ENCODE measurements around the gene PRDM16. TPM values are rescaled to one million over a fixed set of nuclear protein-coding genes. Genes with fewer than 3 reads are reported as not detected.

Gene PRDM16
- total and polyA plus RNA-seq, 2 experiments from 2014 or later = 0.14 to 0.16 TPM

GRCh38 chr1:3366126-3367051 is 297.4 kb downstream of the PRDM16 start:
- Mint-ChIP-seq H3K36me3 (ENCODE audit: low read depth) (no peaks in the 10 kb centered on the region), H3K4me1 (peaks cover 20% of the 10 kb centered on the region), H3K27ac (no peak overlapping the region), H3K4me3 (no peak overlapping the region), H3K27me3 (ENCODE audit: insufficient read depth, low read depth, poor library complexity) (peaks cover 2% of the 10 kb centered on the region), H3K9me3 (no peaks in the 10 kb centered on the region; the same call in 2 of the 3 replicates)
- Histone ChIP-seq H3K27ac (ENCODE audit: low read depth) (no peak overlapping the region), H3K36me3 (ENCODE audit: insufficient read depth) (no peaks in the 10 kb centered on the region), H3K4me2 (no peak overlapping the region), H3K4me1 (ENCODE audit: insufficient read depth) (peaks cover 4% of the 10 kb centered on the region; the same call in 1 of the 2 replicates), H4K20me1 (replicated peaks; ENCODE audit: insufficient read depth) (no peaks in the 10 kb centered on the region), H3F3A (replicated peaks; ENCODE audit: low read depth) (no peaks in the 10 kb centered on the region), H3K9me2 (ENCODE audit: insufficient read depth) (no peaks in the 10 kb centered on the region), H3K4me3 (no peak overlapping the region), H2AFZ (no peak overlapping the region), H3K27me3 (ENCODE audit: insufficient read depth) (no peaks in the 10 kb centered on the region), H3K79me2 (replicated peaks; ENCODE audit: insufficient read depth) (no peaks in the 10 kb centered on the region)
- DNase-seq (ENCODE audit: low spot score) (no peak), ATAC-seq (no peak)
- TF ChIP-seq NANOG (IDR thresholded peaks at IDR 0.05; ENCODE audit: borderline replicate concordance) (no peak), ZNF114 (CRISPR knock-in tag; IDR thresholded peaks at IDR 0.05) (no peak), ZNF462 (CRISPR knock-in tag; IDR thresholded peaks at IDR 0.05) (no peak), STAT1 (IDR thresholded peaks at IDR 0.05; ENCODE audit: unreplicated experiment) (no peak), CTCF (conservative IDR thresholded peaks at IDR 0.05; ENCODE audit: low read depth in 2 of 2) (no peak), ETS1 (IDR thresholded peaks at IDR 0.05) (no peak), EZH2 (IDR thresholded peaks at IDR 0.05; ENCODE audit: low read depth, unreplicated experiment) (no peak), ZNF331 (CRISPR knock-in tag; IDR thresholded peaks at IDR 0.05; ENCODE audit: low read depth) (no peak), CREB1 (CRISPR knock-in tag; IDR thresholded peaks at IDR 0.05; ENCODE audit: low read depth) (no peak), EZH2phosphoT487 (IDR thresholded peaks at IDR 0.05; ENCODE audit: unreplicated experiment) (no peak), POLR2AphosphoS5 (IDR thresholded peaks at IDR 0.05; ENCODE audit: low read depth) (no peak), REST (IDR thresholded peaks at IDR 0.05; ENCODE audit: unreplicated experiment) (no peak), JUNB (IDR thresholded peaks at IDR 0.05; ENCODE audit: unreplicated experiment) (no peak)

Measured in GM23338 (cell line).